ENCODE results near the gene NEAT1. TPM values are rescaled to one million over a fixed set of nuclear protein-coding genes. Genes with fewer than 3 reads are reported as not detected.

NEAT1 gene
- total RNA-seq, 3 donors from 2014 or later: 323 to 391 (median 351) TPM

- TF ChIP-seq POLR2AphosphoS5 (IDR thresholded peaks at IDR 0.05) (peak; percentile 74 to 87 (median 83)), CTCF (IDR thresholded peaks at IDR 0.05) (peak in 1 of 3 donors; percentile 66), POLR2A (IDR thresholded peaks at IDR 0.05) (peak; percentile 37)
- Histone ChIP-seq H3K27ac (peak overlapping the region; percentile 100), H3K27me3 (no peaks in the 10 kb centered on the region), H3K36me3 (no peaks in the 10 kb centered on the region), H3K9me3 (no peaks in the 10 kb centered on the region), H3K4me1 (peaks cover 0 to 14% of the 10 kb centered on the region in 2 donors), H3K4me3 (peak overlapping the region; percentile 93 to 96 (median 95))
- intact Hi-C loops (cut with DNase I; ENCODE audit: low total_unique reads): no loop called here
- peak in 1 of 2 donors; percentile 51 for DNase-seq (ENCODE audit: low spot score in 2 of 2)
These were observed 2.7 kb downstream of the NEAT1 start for GRCh38 chr11:65425105-65425970.

GRCh38 chr11:65425971-65426838, 3.6 kb downstream of the NEAT1 start:
- H3K27me3 ChIP-seq: no peaks in the 10 kb centered on the region
- intact Hi-C loops (cut with DNase I; ENCODE audit: low total_unique reads): no loop called here
- H3K9me3 ChIP-seq: no peaks in the 10 kb centered on the region
- peak overlapping the region; percentile 100 for H3K27ac ChIP-seq
- H3K4me1 ChIP-seq: peaks cover 0 to 5% of the 10 kb centered on the region in 2 donors
- peak overlapping the region; percentile 93 to 96 (median 95) for H3K4me3 ChIP-seq
- H3K36me3 ChIP-seq: no peaks in the 10 kb centered on the region
- DNase-seq (ENCODE audit: low spot score in 2 of 2): peak in 1 of 2 donors; percentile 36
- no peak for TF ChIP-seq CTCF (IDR thresholded peaks at IDR 0.05)
- TF ChIP-seq POLR2AphosphoS5 (IDR thresholded peaks at IDR 0.05): peak in 2 of 3 donors; percentile 67 to 76
- TF ChIP-seq POLR2A (IDR thresholded peaks at IDR 0.05): peak; percentile 6

- H3K4me1 ChIP-seq: peaks cover 0 to 4% of the 10 kb centered on the region in 2 donors
- DNase-seq (ENCODE audit: low spot score in 2 of 2): peak; percentile 61 to 74
- TF ChIP-seq POLR2AphosphoS5 (IDR thresholded peaks at IDR 0.05): peak; percentile 69 to 88 (median 86)
- no peak for TF ChIP-seq POLR2A (IDR thresholded peaks at IDR 0.05)
- peak in 1 of 3 donors; percentile 7 for TF ChIP-seq CTCF (IDR thresholded peaks at IDR 0.05)
- H3K27me3 ChIP-seq: no peaks in the 10 kb centered on the region
- intact Hi-C loops (cut with DNase I; ENCODE audit: low total_unique reads): no loop called here
- no peaks in the 10 kb centered on the region for H3K9me3 ChIP-seq
- H3K27ac ChIP-seq: peak overlapping the region; percentile 100
- H3K4me3 ChIP-seq: peak overlapping the region; percentile 93 to 96 (median 95)
- no peaks in the 10 kb centered on the region for H3K36me3 ChIP-seq
These were observed 4.5 kb downstream of the NEAT1 start for GRCh38 chr11:65426839-65427690.

- H3K4me3 ChIP-seq: peak overlapping the region; percentile 93 to 96 (median 95)
- intact Hi-C loops (cut with DNase I; ENCODE audit: low total_unique reads): no loop called here
- peaks cover 0 to 4% of the 10 kb centered on the region in 2 donors for H3K4me1 ChIP-seq
- peak; percentile 51 to 64 for DNase-seq (ENCODE audit: low spot score in 2 of 2)
- H3K27me3 ChIP-seq: no peaks in the 10 kb centered on the region
- TF ChIP-seq POLR2A (IDR thresholded peaks at IDR 0.05): no peak
- TF ChIP-seq POLR2AphosphoS5 (IDR thresholded peaks at IDR 0.05): peak; percentile 58 to 87 (median 58)
- no peak for TF ChIP-seq CTCF (IDR thresholded peaks at IDR 0.05)
- H3K36me3 ChIP-seq: no peaks in the 10 kb centered on the region
- no peaks in the 10 kb centered on the region for H3K9me3 ChIP-seq
- peak overlapping the region; percentile 100 for H3K27ac ChIP-seq
These were observed 5.3 kb downstream of the NEAT1 start for GRCh38 chr11:65427691-65428577.
